PC-3 (cell line): Measurements from ENCODE around the gene GAB4. TPM values are rescaled to one million over a fixed set of nuclear protein-coding genes. Genes with fewer than 3 reads are reported as not detected.
"Not testable (repeated sequence)": the region's sequence is repeated elsewhere in the genome, so short reads cannot be mapped to it uniquely, and the experiment has no call there.

Experiments
- ATAC-seq: fragments of 200-7000 bp; cut with Tn5 transposase; 2 replicates; pipeline ENCODE4 v1.9.1; 2020; ENCODE audit warnings: mild to moderate bottlenecking, moderate library complexity
- BruUV-seq: library from RNA; stranded (reverse); fragments of 400-500 nt; replicated peaks from 2 replicates; lab custom pipeline; 2021; lab: Mats Ljungman, UMichigan
- CTCF ChIA-PET: fragments of 300-600 bp; sonication (Branson Sonifier 250); formaldehyde crosslinking; loops from one replicate; lab custom pipeline; 2022; ENCODE audit warnings: antibody characterized with exemption; lab: Charles Lee
- POLR2A ChIA-PET: fragments of 300-600 bp; sonication (Branson Sonifier 250); formaldehyde crosslinking; loops from one replicate; lab custom pipeline; 2022; ENCODE audit warnings: antibody characterized with exemption; ENCODE audit not compliant: unreplicated experiment; lab: Charles Lee
- DNase-seq: peaks from one replicate; pipeline ENCODE4 v3.0.0-alpha.2; 2015
- H2AFZ ChIP-seq: fragments of 300-600 bp; sonication (generic); 2 replicates; pipeline ENCODE4 v1.6.0; 2016; ENCODE audit warnings: antibody characterized with exemption, low read length
- H3F3A ChIP-seq: fragments of 300-600 bp; sonication (generic); one replicate; pipeline ENCODE4 v1.6.0; 2017; ENCODE audit warnings: antibody characterized with exemption, low read length, control low read depth, mild to moderate bottlenecking; ENCODE audit not compliant: unreplicated experiment
- H3K27ac ChIP-seq: fragments of 300-600 bp; sonication (generic); 2 replicates; pipeline ENCODE4 v1.5.1; 2016; ENCODE audit warnings: mild to moderate bottlenecking, low read length
- H3K27me3 ChIP-seq: fragments of 300-600 bp; sonication (generic); 2 replicates; pipeline ENCODE4 v1.6.1; 2016; ENCODE audit warnings: low read length, mixed read lengths
- H3K36me3 ChIP-seq: fragments of 300-600 bp; sonication (generic); 2 replicates; pipeline ENCODE4 v1.6.1; 2016; ENCODE audit warnings: low read depth, mixed run types, low read length, mixed read lengths
- H3K4me1 ChIP-seq: fragments of 300-600 bp; sonication (generic); 2 replicates; pipeline ENCODE4 v1.5.1; 2016; ENCODE audit warnings: low read length; ENCODE audit not compliant: insufficient read depth
- H3K4me2 ChIP-seq: fragments of 300-600 bp; sonication (generic); 2 replicates; pipeline ENCODE4 v1.6.0; 2016; ENCODE audit warnings: low read length
- H3K4me3 ChIP-seq: fragments of 300-600 bp; sonication (generic); 2 replicates; pipeline ENCODE4 v1.5.1; 2016; ENCODE audit warnings: mild to moderate bottlenecking, low read length, mixed read lengths
- H3K79me2 ChIP-seq: fragments of 300-600 bp; sonication (generic); 2 replicates; pipeline ENCODE4 v1.6.1; 2017; ENCODE audit warnings: low read length, mixed read lengths
- H3K9ac ChIP-seq: fragments of 300-600 bp; sonication (generic); 2 replicates; pipeline ENCODE4 v1.6.0; 2016; ENCODE audit warnings: mild to moderate bottlenecking, low read length
- H3K9me2 ChIP-seq: fragments of 300-600 bp; sonication (generic); replicated peaks from 2 replicates; pipeline ENCODE4 v1.6.1; 2016; ENCODE audit warnings: mixed run types, low read length, mixed read lengths
- H3K9me3 ChIP-seq: fragments of 300-600 bp; sonication (generic); 2 replicates; pipeline ENCODE4 v1.6.1; 2016; ENCODE audit warnings: low read length, mixed read lengths
- H4K20me1 ChIP-seq: fragments of 300-600 bp; sonication (generic); 2 replicates; pipeline ENCODE4 v1.6.1; 2016; ENCODE audit warnings: low read length, mixed read lengths
- CTCF ChIP-seq: fragments of 300-600 bp; sonication (generic); conservative IDR thresholded peaks from 2 replicates; pipeline ENCODE4 v1.5.1; 2017; ENCODE audit warnings: antibody characterized with exemption, low read depth, mild to moderate bottlenecking, low read length
- EZH2 ChIP-seq: fragments of 300-600 bp; sonication (generic); IDR thresholded peaks from one replicate; pipeline ENCODE4 v1.6.1; 2017; ENCODE audit warnings: antibody characterized with exemption, mild to moderate bottlenecking, low read length; ENCODE audit not compliant: unreplicated experiment
- EZH2phosphoT487 ChIP-seq: fragments of 300-600 bp; sonication (generic); IDR thresholded peaks from 2 replicates; pipeline ENCODE4 v1.6.1; 2018; ENCODE audit warnings: mild to moderate bottlenecking, antibody characterized with exemption, low read length, borderline replicate concordance
- intact Hi-C: fragments of 100-400 bp; cut with micrococcal nuclease; formaldehyde crosslinking; loops from 2 replicates; pipeline ENCODE4 v1.9.0; 2023
- total RNA-seq: library from RNA; depleted of rRNA; stranded (reverse); fragments of >200 nt; gene quantifications from 2 replicates; pipeline ENCODE4 v1.2.3, GENCODE V29; 2014

The GAB4 gene
- total RNA-seq, 1 experiment from 2014 or later: not detected

- no TSS peak for BruUV-seq
- intact Hi-C loops: no loop called here
- Histone ChIP-seq H3K4me1 (no peaks in the 10 kb centered on the region), H3K9me2 (no peaks in the 10 kb centered on the region), H3K36me3 (no peaks in the 10 kb centered on the region), H2AFZ (no peak overlapping the region), H3K4me3 (no peak overlapping the region), H4K20me1 (no peaks in the 10 kb centered on the region), H3K27ac (no peak overlapping the region), H3F3A (no peaks in the 10 kb centered on the region), H3K79me2 (no peaks in the 10 kb centered on the region), H3K9me3 (no peaks in the 10 kb centered on the region), H3K4me2 (no peak overlapping the region), H3K27me3 (no peaks in the 10 kb centered on the region), H3K9ac (no peak overlapping the region)
- ChIA-PET CTCF (no interaction called here), POLR2A (no interaction called here)
- no peak for DNase-seq
- TF ChIP-seq EZH2: no peak
- no peak for ATAC-seq
Measured at GRCh38 chr22:16949561-16949960, 58.5 kb downstream of the GAB4 start.

GRCh38 chr22:16937811-16938210, 70.2 kb downstream of the GAB4 start:
- CTCF ChIA-PET: no interaction called here
- ATAC-seq: no peak

GRCh38 chr22:16937209-16937608, 70.8 kb downstream of the GAB4 start:
- BruUV-seq, H2AFZ ChIP-seq, DNase-seq, H3K27ac ChIP-seq, H3K4me2 ChIP-seq, H4K20me1 ChIP-seq, POLR2A ChIA-PET, H3K36me3 ChIP-seq, CTCF ChIA-PET, H3K9me2 ChIP-seq, H3K79me2 ChIP-seq, ATAC-seq, H3K9me3 ChIP-seq, H3K4me1 ChIP-seq, H3K9ac ChIP-seq, H3F3A ChIP-seq, H3K4me3 ChIP-seq, H3K27me3 ChIP-seq, intact Hi-C loops: not testable (repeated sequence)

More at GRCh38 chr22:16937811-16938210, 70.2 kb downstream of the GAB4 start:
- Histone ChIP-seq H3K4me2 (no peak overlapping the region), H2AFZ (no peak overlapping the region), H3K9me2 (no peaks in the 10 kb centered on the region), H4K20me1 (no peaks in the 10 kb centered on the region), H3K27ac (no peak overlapping the region), H3K79me2 (no peaks in the 10 kb centered on the region), H3K9me3 (no peaks in the 10 kb centered on the region), H3K27me3 (no peaks in the 10 kb centered on the region), H3K4me1 (no peaks in the 10 kb centered on the region), H3K9ac (no peak overlapping the region), H3K36me3 (no peaks in the 10 kb centered on the region), H3F3A (no peaks in the 10 kb centered on the region), H3K4me3 (no peak overlapping the region)
- TF ChIP-seq CTCF: no peak
- TF ChIP-seq EZH2phosphoT487: no peak
- TF ChIP-seq EZH2: no peak
- DNase-seq: no peak
- POLR2A ChIA-PET: no interaction called here
- BruUV-seq: no TSS peak
- intact Hi-C loops: no loop called here

- H3K79me2 ChIP-seq: no peaks in the 10 kb centered on the region
- H4K20me1 ChIP-seq: no peaks in the 10 kb centered on the region
- ChIA-PET CTCF (no interaction called here), POLR2A (no interaction called here)
- BruUV-seq: no TSS peak
- ATAC-seq: no peak
- no peak overlapping the region for H3K9ac ChIP-seq
- H3K4me1 ChIP-seq: no peaks in the 10 kb centered on the region
- no peaks in the 10 kb centered on the region for H3K27me3 ChIP-seq
- no peak for TF ChIP-seq EZH2
- no peak for TF ChIP-seq EZH2phosphoT487
- no peak for TF ChIP-seq CTCF
- H3K9me2 ChIP-seq: no peaks in the 10 kb centered on the region
- no peak overlapping the region for H3K27ac ChIP-seq
- intact Hi-C loops: no loop called here
- H3K9me3 ChIP-seq: no peaks in the 10 kb centered on the region
- H3K4me3 ChIP-seq: no peak overlapping the region
- H2AFZ ChIP-seq: no peak overlapping the region
- no peaks in the 10 kb centered on the region for H3K36me3 ChIP-seq
- no peaks in the 10 kb centered on the region for H3F3A ChIP-seq
- no peak overlapping the region for H3K4me2 ChIP-seq
- DNase-seq: no peak
Measured at GRCh38 chr22:16936625-16937024, 71.4 kb downstream of the GAB4 start.
